GM19372 (cell line): ENCODE data around the gene PIK3AP1.
"Not testable (repeated sequence)": the region's sequence is repeated elsewhere in the genome, so short reads cannot be mapped to it uniquely, and the experiment has no call there.

Experiments used
- ATAC-seq: cut with Tn5 transposase; IDR thresholded peaks from one replicate; pipeline ENCODE4 v1.9.1; 2021; ENCODE audit warnings: mild to moderate bottlenecking, low read depth, moderate library complexity; ENCODE audit not compliant: unreplicated experiment

PIK3AP1 gene

GRCh38 chr10:96698305-96698704, 22.0 kb downstream of the PIK3AP1 start:
- not testable (repeated sequence) for ATAC-seq

DNA sequence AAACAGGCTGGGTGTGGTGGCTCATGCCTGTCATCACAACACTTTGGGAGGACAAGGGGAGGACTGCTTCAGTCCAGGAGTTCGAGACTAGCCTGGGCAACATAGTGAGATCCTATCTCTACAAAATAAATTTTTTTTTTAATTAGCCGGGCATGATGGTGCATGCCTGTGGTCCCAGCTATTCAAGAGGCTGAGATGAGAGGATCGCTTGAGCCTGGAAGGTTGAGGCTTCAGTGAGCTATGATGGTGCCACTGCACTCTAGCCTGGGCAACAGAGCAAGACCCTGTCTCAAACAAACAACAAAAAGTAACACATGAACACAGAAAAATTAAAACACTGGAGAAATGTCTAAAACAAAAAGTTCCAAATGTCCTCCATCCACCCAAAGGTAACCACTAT, 22.9 kb downstream of the PIK3AP1 start:
- ATAC-seq: no peak

GRCh38 chr10:96696845-96697425, 23.4 kb downstream of the PIK3AP1 start:
- no peak for ATAC-seq

GRCh38 chr10:96695975-96696634, 24.2 kb downstream of the PIK3AP1 start:
- no peak for ATAC-seq

- no peak for ATAC-seq
These were observed 24.9 kb downstream of the PIK3AP1 start for GRCh38 chr10:96695366-96695765.

DNA sequence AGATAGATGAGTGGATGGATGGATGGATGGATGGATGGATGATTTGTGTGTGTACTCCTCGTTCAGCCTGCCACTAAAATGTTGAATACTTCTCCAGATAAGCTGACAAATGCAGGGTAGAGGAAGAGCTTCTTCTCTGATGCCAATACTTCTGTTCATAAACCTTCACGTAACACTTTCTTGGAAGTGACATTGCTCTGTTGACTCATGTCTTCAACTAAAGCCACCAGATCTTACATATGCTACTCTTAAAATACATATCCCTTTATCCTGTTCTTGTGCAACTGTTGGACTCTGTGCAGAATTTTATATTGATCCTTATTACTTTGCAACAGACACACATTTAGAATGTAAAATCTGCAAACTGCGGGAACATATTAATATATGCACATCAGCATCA, 26.9 kb downstream of the PIK3AP1 start:
- no peak for ATAC-seq

- ATAC-seq: no peak
These were observed 27.9 kb downstream of the PIK3AP1 start for GRCh38 chr10:96692427-96692826.

- no peak for ATAC-seq
These were observed 28.6 kb downstream of the PIK3AP1 start for GRCh38 chr10:96691761-96692160.

DNA sequence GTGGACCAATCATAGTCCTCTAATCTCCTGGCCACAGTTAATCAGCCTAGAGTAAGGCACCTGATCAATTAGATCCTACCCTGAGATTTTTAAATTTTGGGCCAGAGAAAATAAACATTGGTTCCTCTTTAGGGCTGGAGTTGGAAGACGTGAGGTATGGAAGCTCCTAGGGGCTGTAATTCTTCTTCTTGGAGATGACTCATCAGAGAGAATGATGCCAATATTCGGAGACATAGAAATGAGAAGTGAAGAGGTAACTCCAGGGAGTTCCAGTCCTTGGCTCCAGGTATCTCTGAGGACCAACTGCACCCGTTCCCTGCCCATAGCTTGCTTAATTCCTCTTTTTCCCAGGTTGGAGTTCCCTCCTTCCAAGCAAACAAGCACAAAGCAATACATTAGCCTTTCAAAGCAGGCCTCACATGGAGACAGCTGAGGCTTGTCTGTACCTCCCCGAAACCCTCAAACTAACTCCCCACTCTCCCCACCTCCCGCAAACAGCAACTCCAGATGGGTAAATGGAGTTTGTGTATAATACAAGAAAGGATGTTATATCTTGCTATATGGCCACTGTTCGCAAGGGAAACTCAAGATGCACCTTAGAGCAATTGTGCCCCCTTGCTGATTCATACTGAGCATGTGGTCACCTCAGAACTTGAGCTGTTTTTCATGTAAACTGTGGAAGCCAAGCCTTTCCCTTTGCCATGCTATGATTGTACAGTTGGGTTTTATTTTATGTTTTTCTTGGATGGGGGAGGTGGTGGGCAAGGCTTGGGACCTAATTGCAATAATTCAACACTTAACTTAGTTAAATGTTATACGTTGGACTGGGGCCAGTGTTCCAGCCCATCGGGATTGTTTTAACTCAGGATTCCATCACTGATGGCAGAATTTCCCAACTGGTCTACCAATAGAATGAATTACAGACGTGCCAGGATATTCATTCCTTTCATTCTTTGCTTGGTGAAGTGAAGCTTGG, 29.3 kb downstream of the PIK3AP1 start:
- ATAC-seq: no peak

DNA sequence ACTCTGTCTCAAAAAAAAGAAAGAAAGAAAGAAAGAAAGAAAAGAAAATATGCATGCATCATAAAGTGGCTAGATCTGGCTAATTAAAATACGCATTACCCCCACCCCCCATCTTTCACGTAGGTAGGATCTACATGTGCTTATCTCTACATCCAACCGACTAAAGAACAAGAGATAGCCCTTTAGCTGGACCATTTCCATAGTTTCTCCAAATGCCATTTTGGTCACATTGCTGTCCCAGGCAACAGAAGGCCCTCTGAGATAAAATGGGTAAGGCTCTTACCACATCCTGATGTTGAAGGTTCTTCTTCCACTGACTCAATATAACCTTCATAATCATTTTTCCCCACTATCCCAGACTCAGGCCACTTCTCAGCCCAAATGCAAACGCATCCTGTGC, 31.5 kb downstream of the PIK3AP1 start:
- ATAC-seq: no peak

- ATAC-seq: no peak
These were observed 32.8 kb downstream of the PIK3AP1 start for GRCh38 chr10:96687317-96688012.

- no peak for ATAC-seq
These were observed 33.8 kb downstream of the PIK3AP1 start for GRCh38 chr10:96686514-96686913.

DNA sequence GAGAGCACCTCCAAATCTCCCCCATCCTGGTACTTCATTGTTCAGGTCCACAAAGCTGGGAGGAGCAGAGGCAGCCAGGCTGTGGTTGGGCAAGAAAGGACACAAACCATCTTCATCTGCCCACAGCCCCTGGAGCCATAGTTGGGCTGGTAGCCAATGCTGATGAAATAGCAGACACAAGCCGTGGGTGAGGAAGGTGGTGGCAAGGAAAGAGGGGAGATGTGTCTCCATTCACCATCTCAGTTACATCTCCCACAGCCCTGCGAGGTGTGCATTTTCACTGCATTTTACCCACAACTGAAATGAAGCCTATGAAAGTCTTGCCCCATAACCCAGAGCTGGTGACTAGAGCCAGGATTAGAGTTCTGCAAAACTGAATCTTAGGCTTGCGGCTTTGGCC, 35.0 kb downstream of the PIK3AP1 start:
- no peak for ATAC-seq

DNA sequence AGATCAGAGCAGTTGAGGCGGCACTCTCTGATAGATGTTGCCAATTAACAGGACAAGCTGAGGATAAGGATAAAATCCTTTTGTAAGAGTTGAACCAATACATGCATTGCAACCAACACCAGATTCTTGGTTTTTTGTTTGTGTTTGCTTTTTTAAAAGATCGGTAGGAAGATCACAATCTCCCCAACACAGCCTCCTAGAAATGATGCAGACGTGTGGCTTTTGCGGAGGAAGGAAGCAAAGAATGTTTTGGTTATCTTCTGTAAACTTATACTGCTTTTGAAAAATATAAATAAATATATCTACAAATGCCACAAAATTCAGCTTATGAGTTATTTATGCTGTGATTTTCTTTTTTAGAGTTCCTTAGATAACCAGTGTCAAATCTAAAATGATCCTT, 35.5 kb downstream of the PIK3AP1 start:
- ATAC-seq: no peak

- no peak for ATAC-seq
These were observed 36.6 kb downstream of the PIK3AP1 start for GRCh38 chr10:96683710-96684109.

DNA sequence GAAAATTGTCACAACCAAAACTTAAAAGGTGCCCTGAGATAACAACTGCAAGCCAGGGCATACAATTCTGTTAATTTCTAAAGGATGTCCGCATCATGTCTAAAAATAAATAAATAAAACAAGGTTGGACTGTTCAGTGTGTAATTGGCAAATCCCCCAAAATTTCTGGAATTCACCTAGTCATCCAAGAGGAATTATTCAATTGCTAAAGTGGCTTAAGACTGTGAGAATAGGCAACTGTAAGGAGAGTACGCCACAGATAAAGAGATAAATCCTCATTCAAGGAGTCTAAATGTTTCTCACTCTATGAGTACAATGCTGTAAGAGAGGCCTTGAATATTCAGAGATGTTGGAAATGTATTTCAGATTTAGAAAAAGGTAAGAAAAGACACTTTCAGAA, 37.2 kb downstream of the PIK3AP1 start:
- ATAC-seq: no peak

DNA sequence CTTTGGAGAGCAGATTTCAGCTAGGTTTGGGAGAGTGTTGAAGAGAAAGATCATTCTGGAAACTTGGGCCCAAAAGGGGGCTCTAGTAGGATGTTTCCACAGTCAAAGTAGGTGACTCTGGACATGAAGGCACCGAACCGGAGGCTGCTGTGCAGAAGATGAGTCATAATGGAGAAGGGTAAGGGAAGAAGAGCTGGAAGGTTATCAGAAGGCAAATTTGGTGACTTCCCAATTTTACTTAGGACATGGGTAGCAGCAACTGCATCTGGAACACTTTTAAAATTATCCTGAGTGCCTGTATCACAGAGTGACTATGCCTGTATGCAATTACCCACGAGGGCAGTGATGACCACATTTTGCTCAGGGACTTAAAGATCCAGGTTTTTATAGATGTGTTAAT, 38.8 kb downstream of the PIK3AP1 start:
- no peak for ATAC-seq

- ATAC-seq: not testable (repeated sequence)
These were observed 39.9 kb downstream of the PIK3AP1 start for GRCh38 chr10:96680463-96680862.

DNA sequence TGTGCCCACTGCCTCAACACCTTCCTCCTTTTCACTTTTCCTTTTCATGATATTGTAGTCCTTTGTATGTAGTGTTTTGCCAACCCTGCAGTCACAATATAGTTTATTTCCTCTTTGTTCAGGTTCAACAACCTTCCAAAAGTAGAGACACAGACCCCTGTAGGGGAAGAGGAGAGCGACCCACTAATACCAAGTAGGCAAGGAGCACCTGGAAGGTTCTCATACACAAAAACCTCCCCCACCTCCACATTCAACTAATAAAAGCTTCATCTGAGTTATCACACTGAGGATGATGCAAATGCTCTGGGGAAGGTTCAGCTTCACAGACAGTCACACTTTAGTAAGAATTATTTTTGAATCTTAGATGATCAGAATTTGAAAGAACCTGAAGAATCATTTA, 41.6 kb downstream of the PIK3AP1 start:
- ATAC-seq: no peak

DNA sequence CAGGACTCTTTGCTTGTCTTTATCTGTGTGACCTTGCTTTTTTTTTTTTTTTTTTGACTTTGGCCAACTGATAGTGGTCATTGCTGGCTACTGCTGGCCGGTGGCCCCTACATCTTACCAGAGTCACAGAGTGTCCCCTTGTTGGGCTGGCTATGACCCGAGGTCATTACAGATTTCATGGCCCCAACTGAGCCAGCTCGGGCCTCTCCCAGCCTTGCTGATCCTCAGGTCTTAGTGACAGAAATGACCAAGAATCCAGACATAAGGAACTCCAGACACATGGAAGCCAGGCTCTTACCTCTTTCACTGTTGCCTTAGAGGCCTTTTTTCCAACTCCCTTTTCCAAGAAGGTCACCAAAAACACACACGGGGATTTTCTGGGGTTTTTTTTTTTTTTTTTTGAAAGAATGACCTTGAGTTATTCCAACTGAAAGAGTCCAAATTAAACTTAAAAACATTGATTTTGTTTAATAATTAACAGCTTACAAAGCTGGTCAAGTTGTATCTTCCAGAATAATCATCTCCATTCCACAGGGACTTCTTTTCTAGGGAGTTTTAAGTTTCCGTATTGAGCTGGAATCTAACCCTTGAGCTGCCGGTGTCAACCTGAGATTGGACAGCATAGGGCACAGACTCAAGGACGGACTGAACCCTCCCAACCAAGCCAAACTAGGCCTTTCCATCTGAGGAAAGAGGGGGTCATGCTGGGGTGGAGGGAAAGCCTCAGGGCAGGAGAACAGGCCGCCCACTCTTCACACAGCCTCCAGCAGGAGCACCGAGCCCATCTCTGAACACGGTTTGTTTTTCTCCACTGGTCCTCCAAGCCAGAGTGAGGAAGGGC, 43.8 kb downstream of the PIK3AP1 start:
- no peak for ATAC-seq
